ENCODE data around the gene TIAM2.
"Not testable (repeated sequence)": the region's sequence is repeated elsewhere in the genome, so short reads cannot be mapped to it uniquely, and the experiment has no call there.

TIAM2 gene

GRCh38 chr6:155093430-155093829 is 98.3 kb downstream of the TIAM2 start:
- Histone ChIP-seq H2AK5ac (ENCODE audit: low read length) (no peak overlapping the region), H4K8ac (ENCODE audit: low read depth, low read length) (no peak overlapping the region), H3K18ac (ENCODE audit: low read length) (no peak overlapping the region), H2BK120ac (ENCODE audit: insufficient read depth, low read length, poor library complexity) (no peak overlapping the region), H3K36me3 (ENCODE audit: control insufficient read depth in 1 of 2, insufficient read depth in 2 of 2, low read length in 2 of 2) (no peaks in the 10 kb centered on the region), H2BK12ac (ENCODE audit: low read length) (no peak overlapping the region), H3K4ac (ENCODE audit: low read depth, low read length) (no peak overlapping the region), H3K4me3 (ENCODE audit: low read depth, low read length) (no peak overlapping the region), H4K91ac (ENCODE audit: low read depth, low read length) (no peak overlapping the region), H3K27ac (ENCODE audit: low read depth, low read length) (no peak overlapping the region), H3K9ac (ENCODE audit: low read length) (no peak overlapping the region), H3K27me3 (ENCODE audit: insufficient read depth, low read length) (no peaks in the 10 kb centered on the region), H3K4me1 (ENCODE audit: control insufficient read depth in 1 of 2, insufficient read depth in 2 of 2, low read length in 2 of 2) (no peaks in the 10 kb centered on the region), H2AFZ (ENCODE audit: insufficient read depth, low read length, poor library complexity) (no peak overlapping the region), H3K79me1 (ENCODE audit: low read length) (no peaks in the 10 kb centered on the region), H2BK5ac (ENCODE audit: low read depth, low read length, poor library complexity) (no peak overlapping the region), H3K14ac (ENCODE audit: low read length) (no peak overlapping the region), H4K12ac (ENCODE audit: low read depth, low read length) (no peak overlapping the region), H3K9me3 (ENCODE audit: insufficient read depth, low read depth, low read length) (no peaks in the 10 kb centered on the region), H3K4me2 (ENCODE audit: low read length) (no peak overlapping the region), H3K79me2 (ENCODE audit: control insufficient read depth, insufficient read depth, low read length, poor library complexity) (no peaks in the 10 kb centered on the region), H3K23ac (ENCODE audit: low read length) (no peak overlapping the region)
- WGBS (ENCODE audit: extremely low coverage, insufficient coverage, insufficient read length) = no CpG with 5 or more reads among the region's 7 CpGs
- DNase-seq = no peak

GRCh38 chr6:155100087-155100486 is 105.0 kb downstream of the TIAM2 start:
- Histone ChIP-seq H4K12ac (ENCODE audit: low read depth, low read length) (no peak overlapping the region), H3K18ac (ENCODE audit: low read length) (no peak overlapping the region), H3K9me3 (ENCODE audit: insufficient read depth, low read depth, low read length) (no peaks in the 10 kb centered on the region), H3K9ac (ENCODE audit: low read length) (no peak overlapping the region), H3K4ac (ENCODE audit: low read depth, low read length) (no peak overlapping the region), H2BK120ac (ENCODE audit: insufficient read depth, low read length, poor library complexity) (no peak overlapping the region), H3K36me3 (ENCODE audit: control insufficient read depth in 1 of 2, insufficient read depth in 2 of 2, low read length in 2 of 2) (no peaks in the 10 kb centered on the region), H4K91ac (ENCODE audit: low read depth, low read length) (no peak overlapping the region), H3K79me1 (ENCODE audit: low read length) (no peaks in the 10 kb centered on the region), H4K8ac (ENCODE audit: low read depth, low read length) (no peak overlapping the region), H2BK5ac (ENCODE audit: low read depth, low read length, poor library complexity) (no peak overlapping the region), H2AK5ac (ENCODE audit: low read length) (no peak overlapping the region), H3K27ac (ENCODE audit: low read depth, low read length) (no peak overlapping the region), H3K23ac (ENCODE audit: low read length) (no peak overlapping the region), H3K4me1 (ENCODE audit: control insufficient read depth in 1 of 2, insufficient read depth in 2 of 2, low read length in 2 of 2) (no peaks in the 10 kb centered on the region), H3K4me2 (ENCODE audit: low read length) (no peak overlapping the region), H3K27me3 (ENCODE audit: insufficient read depth, low read length) (no peaks in the 10 kb centered on the region), H3K4me3 (ENCODE audit: low read depth, low read length) (no peak overlapping the region), H3K14ac (ENCODE audit: low read length) (no peak overlapping the region), H3K79me2 (ENCODE audit: control insufficient read depth, insufficient read depth, low read length, poor library complexity) (no peaks in the 10 kb centered on the region), H2BK12ac (ENCODE audit: low read length) (no peak overlapping the region), H2AFZ (ENCODE audit: insufficient read depth, low read length, poor library complexity) (no peak overlapping the region)
- no CpG with 5 or more reads among the region's 8 CpGs for WGBS (ENCODE audit: extremely low coverage, insufficient coverage, insufficient read length)
- DNase-seq = no peak

GRCh38 chr6:155100591-155100990 is 105.5 kb downstream of the TIAM2 start:
- Histone ChIP-seq H3K4me3 (ENCODE audit: low read depth, low read length) (no peak overlapping the region), H4K12ac (ENCODE audit: low read depth, low read length) (no peak overlapping the region), H4K8ac (ENCODE audit: low read depth, low read length) (no peak overlapping the region), H3K27ac (ENCODE audit: low read depth, low read length) (no peak overlapping the region), H3K27me3 (ENCODE audit: insufficient read depth, low read length) (no peaks in the 10 kb centered on the region), H3K79me1 (ENCODE audit: low read length) (no peaks in the 10 kb centered on the region), H3K9me3 (ENCODE audit: insufficient read depth, low read depth, low read length) (no peaks in the 10 kb centered on the region), H2BK12ac (ENCODE audit: low read length) (no peak overlapping the region), H2AFZ (ENCODE audit: insufficient read depth, low read length, poor library complexity) (no peak overlapping the region), H3K4ac (ENCODE audit: low read depth, low read length) (no peak overlapping the region), H3K4me2 (ENCODE audit: low read length) (no peak overlapping the region), H3K23ac (ENCODE audit: low read length) (no peak overlapping the region), H3K9ac (ENCODE audit: low read length) (no peak overlapping the region), H3K36me3 (ENCODE audit: control insufficient read depth in 1 of 2, insufficient read depth in 2 of 2, low read length in 2 of 2) (no peaks in the 10 kb centered on the region), H3K14ac (ENCODE audit: low read length) (no peak overlapping the region), H2BK5ac (ENCODE audit: low read depth, low read length, poor library complexity) (no peak overlapping the region), H2AK5ac (ENCODE audit: low read length) (no peak overlapping the region), H2BK120ac (ENCODE audit: insufficient read depth, low read length, poor library complexity) (no peak overlapping the region), H3K4me1 (ENCODE audit: control insufficient read depth in 1 of 2, insufficient read depth in 2 of 2, low read length in 2 of 2) (no peaks in the 10 kb centered on the region), H3K79me2 (ENCODE audit: control insufficient read depth, insufficient read depth, low read length, poor library complexity) (no peaks in the 10 kb centered on the region), H4K91ac (ENCODE audit: low read depth, low read length) (no peak overlapping the region), H3K18ac (ENCODE audit: low read length) (no peak overlapping the region)
- whole genome bisulfite sequencing (ENCODE audit: extremely low coverage, insufficient coverage, insufficient read length) = no CpG with 5 or more reads among the region's 6 CpGs
- no peak for DNase-seq

- not testable (repeated sequence) for H3K79me2 ChIP-seq (ENCODE audit: control insufficient read depth, insufficient read depth, low read length, poor library complexity); H2BK5ac ChIP-seq (ENCODE audit: low read depth, low read length, poor library complexity); H3K36me3 ChIP-seq (ENCODE audit: control insufficient read depth in 1 of 2, insufficient read depth in 2 of 2, low read length in 2 of 2); H3K4ac ChIP-seq (ENCODE audit: low read depth, low read length); H3K79me1 ChIP-seq (ENCODE audit: low read length); H2AFZ ChIP-seq (ENCODE audit: insufficient read depth, low read length, poor library complexity); H3K27me3 ChIP-seq (ENCODE audit: insufficient read depth, low read length); H4K8ac ChIP-seq (ENCODE audit: low read depth, low read length); H4K91ac ChIP-seq (ENCODE audit: low read depth, low read length); H3K9ac ChIP-seq (ENCODE audit: low read length); H2BK12ac ChIP-seq (ENCODE audit: low read length); H3K9me3 ChIP-seq (ENCODE audit: insufficient read depth, low read depth, low read length); H3K4me1 ChIP-seq (ENCODE audit: control insufficient read depth in 1 of 2, insufficient read depth in 2 of 2, low read length in 2 of 2); H3K4me3 ChIP-seq (ENCODE audit: low read depth, low read length); H3K18ac ChIP-seq (ENCODE audit: low read length); H3K23ac ChIP-seq (ENCODE audit: low read length); H3K27ac ChIP-seq (ENCODE audit: low read depth, low read length); H3K14ac ChIP-seq (ENCODE audit: low read length); H2BK120ac ChIP-seq (ENCODE audit: insufficient read depth, low read length, poor library complexity); H3K4me2 ChIP-seq (ENCODE audit: low read length); H4K12ac ChIP-seq (ENCODE audit: low read depth, low read length); H2AK5ac ChIP-seq (ENCODE audit: low read length)
- no CpG with 5 or more reads among the region's 9 CpGs for WGBS (ENCODE audit: extremely low coverage, insufficient coverage, insufficient read length)
- DNase-seq = peak in 1 of 2 donors; percentile 23
Observed at GRCh38 chr6:155103083-155103645, 108.0 kb downstream of the TIAM2 start.

Measured in trophoblast cell (in vitro differentiated cells and primary cell).